Natural killer cell (primary cell): ENCODE results near the gene PSAT1. TPM values are rescaled to one million over a fixed set of nuclear protein-coding genes. Genes with fewer than 3 reads are reported as not detected.

Experiments
- ATAC-seq, 3 donors: fragments of 150-1000 bp in 2 of 3; fragments of 200-7000 bp in 1 of 3; cut with Tn5 transposase; 1 replicate in 1 of 3; 2 replicates in 2 of 3; pipeline ENCODE4 v1.10.0; 2021; ENCODE audit warnings: mild to moderate bottlenecking in 2 of 3, moderate library complexity in 2 of 3
- DNase-seq, 2 donors: peaks; one replicate each; pipeline versions ENCODE4 v3.0.0 to v3.0.0-alpha.2; 2013 to 2021; ENCODE audit warnings: mixed read lengths in 1 of 2
- H3K27ac ChIP-seq: one replicate; pipeline ENCODE4 v1.5.1; 2013; ENCODE audit warnings: mild to moderate bottlenecking, low read length
- H3K27me3 ChIP-seq: one replicate; pipeline ENCODE4 v1.6.1; 2013; ENCODE audit warnings: low read length; ENCODE audit not compliant: control insufficient read depth, insufficient read depth
- H3K36me3 ChIP-seq: one replicate; pipeline ENCODE4 v1.6.1; 2013; ENCODE audit warnings: low read length; ENCODE audit not compliant: control insufficient read depth, insufficient read depth
- H3K4me1 ChIP-seq: one replicate; pipeline ENCODE4 v1.6.1; 2013; ENCODE audit warnings: low read length; ENCODE audit not compliant: control insufficient read depth, insufficient read depth
- H3K4me3 ChIP-seq: one replicate; pipeline ENCODE4 v1.5.1; 2013; ENCODE audit warnings: low read length
- H3K9me3 ChIP-seq: one replicate; pipeline ENCODE4 v1.6.1; 2013; ENCODE audit warnings: low read length; ENCODE audit not compliant: control insufficient read depth, insufficient read depth
- H3K27ac Mint-ChIP-seq, 2 donors: one replicate each; pipeline ENCODE4 v1.8.0; 2022; ENCODE audit warnings: mild to moderate bottlenecking in 2 of 2, mixed read lengths in 2 of 2, moderate library complexity in 1 of 2
- H3K27me3 Mint-ChIP-seq, 2 donors: one replicate each; pipeline ENCODE4 v1.8.0; 2022; ENCODE audit warnings: low read depth in 2 of 2, mixed read lengths in 2 of 2
- H3K36me3 Mint-ChIP-seq: one replicate; pipeline ENCODE4 v1.8.0; 2022; ENCODE audit warnings: mixed read lengths
- H3K4me1 Mint-ChIP-seq, 2 donors: one replicate each; pipeline ENCODE4 v1.8.0; 2022; ENCODE audit warnings: mixed read lengths in 2 of 2
- H3K4me3 Mint-ChIP-seq: one replicate; pipeline ENCODE4 v1.8.0; 2022; ENCODE audit warnings: mild to moderate bottlenecking, moderate library complexity, mixed read lengths
- H3K9me3 Mint-ChIP-seq, 2 donors: one replicate each; pipeline ENCODE4 v1.8.0; 2022; ENCODE audit warnings: mixed read lengths in 2 of 2
- CTCF ChIP-seq: fragments of 200-600 bp; IDR thresholded peaks from one replicate; pipeline ENCODE4 v1.8.0; 2022; ENCODE audit warnings: antibody characterized with exemption
- WGBS: methylation state at CpG from one replicate; pipeline ENCODE4 v1.1.7; 2013; ENCODE audit warnings: missing lambda C conversion rate; ENCODE audit not compliant: insufficient coverage; 5-methylcytosine and 5-hydroxymethylcytosine counted together
- intact Hi-C: fragments of 100-400 bp; cut with micrococcal nuclease; formaldehyde crosslinking; loops from one replicate; pipeline ENCODE4 v1.14.2; 2022
- total RNA-seq, 4 donors: library from RNA; stranded (reverse); fragments of 120-200 nt in 1 of 4; gene quantifications; one replicate each; pipeline versions ENCODE4 v1.2.3 to v1.2.4, GENCODE V29; 2013 to 2022

The PSAT1 gene
- total RNA-seq, 3 donors from 2014 or later (not counting 1 experiment from before 2014, with no cell fraction given) = 1.1 to 3.3 (median 2.3) TPM

- peak; percentile 76 for TF ChIP-seq CTCF
- ATAC-seq = peak; percentile 38 to 62 (median 59)
- 44% methylated on average over 8 of the region's 8 CpGs for WGBS
- no peaks in the 10 kb centered on the region for H3K9me3 Mint-ChIP-seq
- peaks cover 14 to 45% of the 10 kb centered on the region in 2 donors for H3K27me3 Mint-ChIP-seq
- intact Hi-C loops = loop anchor here (2.0 kb wide), 1 partner anchor 109 kb away; no protein-coding TSS in a partner anchor
- H3K27me3 ChIP-seq = peaks cover 2% of the 10 kb centered on the region
- no peak overlapping the region for H3K27ac ChIP-seq
- no peaks in the 10 kb centered on the region for H3K36me3 Mint-ChIP-seq
- no peaks in the 10 kb centered on the region for H3K4me1 ChIP-seq
- no peaks in the 10 kb centered on the region for H3K36me3 ChIP-seq
- H3K4me1 Mint-ChIP-seq = peaks cover 0 to 5% of the 10 kb centered on the region in 2 donors
- H3K9me3 ChIP-seq = no peaks in the 10 kb centered on the region
- no peak overlapping the region for H3K4me3 Mint-ChIP-seq
- H3K4me3 ChIP-seq = no peak overlapping the region
- H3K27ac Mint-ChIP-seq = no peak overlapping the region
- peak; percentile 27 to 72 for DNase-seq
Measured at GRCh38 chr9:78369639-78370219, 72.8 kb downstream of the PSAT1 start.

- intact Hi-C loops = no loop called here
- no peaks in the 10 kb centered on the region for H3K36me3 Mint-ChIP-seq
- no peaks in the 10 kb centered on the region for H3K9me3 Mint-ChIP-seq
- peaks cover 2% of the 10 kb centered on the region for H3K27me3 ChIP-seq
- H3K36me3 ChIP-seq = no peaks in the 10 kb centered on the region
- H3K9me3 ChIP-seq = no peaks in the 10 kb centered on the region
- no peak overlapping the region for H3K27ac Mint-ChIP-seq
- no peak overlapping the region for H3K4me3 Mint-ChIP-seq
- DNase-seq (no peak), ATAC-seq (no peak)
- WGBS = 81% methylated on average over 7 of the region's 7 CpGs
- no peak overlapping the region for H3K4me3 ChIP-seq
- H3K27me3 Mint-ChIP-seq = peaks cover 14 to 47% of the 10 kb centered on the region in 2 donors
- H3K4me1 Mint-ChIP-seq = peaks cover 0 to 5% of the 10 kb centered on the region in 2 donors
- no peak overlapping the region for H3K27ac ChIP-seq
- no peak for TF ChIP-seq CTCF
- no peaks in the 10 kb centered on the region for H3K4me1 ChIP-seq
Measured at GRCh38 chr9:78370991-78371390, 74.1 kb downstream of the PSAT1 start.

GRCh38 chr9:78371981-78372380 is 75.1 kb downstream of the PSAT1 start:
- no peak for TF ChIP-seq CTCF
- intact Hi-C loops = no loop called here

More at GRCh38 chr9:78371981-78372380, 75.1 kb downstream of the PSAT1 start:
- Histone ChIP-seq H3K36me3 (no peaks in the 10 kb centered on the region), H3K27me3 (peaks cover 2% of the 10 kb centered on the region), H3K4me1 (no peaks in the 10 kb centered on the region), H3K27ac (no peak overlapping the region), H3K4me3 (no peak overlapping the region), H3K9me3 (no peaks in the 10 kb centered on the region)
- Mint-ChIP-seq H3K4me1 (peaks cover 0 to 5% of the 10 kb centered on the region in 2 donors), H3K4me3 (no peak overlapping the region), H3K36me3 (no peaks in the 10 kb centered on the region), H3K27ac (no peak overlapping the region), H3K27me3 (peaks cover 14 to 49% of the 10 kb centered on the region in 2 donors), H3K9me3 (no peaks in the 10 kb centered on the region)
- WGBS = 37% methylated on average over 7 of the region's 7 CpGs
- no peak for ATAC-seq
- DNase-seq = no peak

Other genes starting within 250 kb of the PSAT1 start
- gene CEP78, start 61.0 kb upstream of the PSAT1 start, total RNA-seq = 100 to 1,000 TPM; 204 to 304 (median 253) TPM